K562 (cell line): ENCODE results near the gene MRPS6. TPM values are rescaled to one million over a fixed set of nuclear protein-coding genes. Genes with fewer than 3 reads are reported as not detected.
A peak's percentile ranks its signal among the peaks of the same experiment; 100 is the strongest.

Experiments used
- ATAC-seq: fragments of 200-7000 bp; cut with Tn5 transposase; 3 replicates; pipeline ENCODE4 v1.9.1; 2020; ENCODE audit warnings: moderate library complexity
- BruUV-seq: library from RNA; stranded (reverse); fragments of 400-500 nt; replicated peaks from 2 replicates; lab custom pipeline; 2021; lab: Mats Ljungman, UMichigan
- CTCF ChIA-PET: fragments of 300-600 bp; formaldehyde crosslinking; extraction: SDS; loops from one replicate; lab custom pipeline; 2021; ENCODE audit warnings: low intra/inter-chr PET ratio; lab: Yijun Ruan, JAX
- POLR2A ChIA-PET: fragments of 300-600, 350-650 bp; sonication (Branson Sonifier 250); formaldehyde crosslinking; extraction: SDS; loops from one replicate; lab custom pipeline; 2021; ENCODE audit warnings: antibody characterized with exemption, inconsistent platforms; lab: Yijun Ruan, JAX
- DNase-seq, 4 experiments: peaks; one replicate each; pipeline versions ENCODE4 v3.0.0 to v3.0.0-alpha.2; 2011 to 2018; ENCODE audit warnings: low spot score in 3 of 4, mixed read lengths in 3 of 4; ENCODE audit errors: extremely low read depth in 1 of 4
- FAIRE-seq: peaks from 2 replicates; lab custom pipeline; 2011; peaks lifted over from hg19 to GRCh38; lab: Jason Lieb, UNC
- H2AFZ ChIP-seq: 2 replicates; pipeline ENCODE4 v1.6.0; 2011; ENCODE audit warnings: low read depth, low read length, control low read depth, inconsistent platforms
- H3K27ac ChIP-seq: fragments of 200-600 bp; 3 replicates; pipeline ENCODE4 v1.8.0; 2011; ENCODE audit warnings: low read depth, mild to moderate bottlenecking, control low read depth, inconsistent platforms, low read length, moderate library complexity, mixed read lengths; ENCODE audit errors: extremely low read depth
- H3K27me3 ChIP-seq, 2 experiments: fragments of 300-600 bp in 1 of 2; 2 replicates in 1 of 2; 3 replicates in 1 of 2; pipeline versions ENCODE4 v1.6.0 to v1.8.0; 2011; ENCODE audit warnings: inconsistent platforms in 2 of 2, low read length in 2 of 2, mild to moderate bottlenecking in 1 of 2, mixed read lengths in 1 of 2, moderate library complexity in 1 of 2; ENCODE audit not compliant: control insufficient read depth in 2 of 2, insufficient read depth in 2 of 2
- H3K36me3 ChIP-seq: fragments of 300-600 bp; 3 replicates; pipeline ENCODE4 v1.8.0; 2011; ENCODE audit warnings: mild to moderate bottlenecking, low read length, inconsistent platforms; ENCODE audit not compliant: control insufficient read depth, insufficient read depth
- H3K4me1 ChIP-seq, 2 experiments: fragments of 200-600 bp in 1 of 2; replicated peaks in 1 of 2; 2 replicates in 1 of 2; 3 replicates in 1 of 2; pipeline versions ENCODE4 v1.5.1 to v1.8.0; 2011; ENCODE audit warnings: inconsistent platforms in 2 of 2, low read length in 2 of 2, mild to moderate bottlenecking in 1 of 2, mixed read lengths in 1 of 2, moderate library complexity in 1 of 2; ENCODE audit not compliant: control insufficient read depth in 2 of 2, insufficient read depth in 2 of 2
- H3K4me2 ChIP-seq: 2 replicates; pipeline ENCODE4 v1.6.1; 2011; ENCODE audit warnings: low read length, control low read depth, inconsistent platforms, mixed read lengths; ENCODE audit not compliant: insufficient read depth
- H3K4me3 ChIP-seq: fragments of 200-600 bp; sonication (generic), shearing (Covaris generic); 2 replicates; pipeline ENCODE4 v1.5.1; 2016; ENCODE audit warnings: control low read depth, inconsistent platforms
- H3K79me2 ChIP-seq: fragments of 200-600 bp; 3 replicates; pipeline ENCODE4 v1.8.0; 2011; ENCODE audit warnings: low read length, inconsistent platforms; ENCODE audit not compliant: control insufficient read depth, insufficient read depth
- H3K9ac ChIP-seq, 2 experiments: 2 replicates each; pipeline versions ENCODE4 v1.6.0 to v1.6.1; 2011; ENCODE audit warnings: low read depth in 2 of 2, low read length in 2 of 2, control low read depth in 1 of 2, inconsistent platforms in 1 of 2, mild to moderate bottlenecking in 1 of 2, mixed read lengths in 1 of 2; ENCODE audit not compliant: insufficient read depth in 1 of 2
- H3K9me1 ChIP-seq: one replicate; pipeline ENCODE4 v1.6.0; 2011; ENCODE audit warnings: inconsistent platforms, mild to moderate bottlenecking, low read length, moderate library complexity; ENCODE audit not compliant: control insufficient read depth, insufficient read depth
- H3K9me3 ChIP-seq: replicated peaks from 2 replicates; pipeline ENCODE4 v1.5.1; 2011; ENCODE audit warnings: low read depth, low read length, inconsistent platforms; ENCODE audit not compliant: control insufficient read depth, insufficient read depth
- H4K20me1 ChIP-seq: replicated peaks from 2 replicates; pipeline ENCODE4 v1.6.1; 2011; ENCODE audit warnings: low read length, inconsistent platforms, mixed read lengths; ENCODE audit not compliant: control insufficient read depth, insufficient read depth
- CHCHD3 ChIP-seq: fragments of 250-450 bp; sonication (Bioruptor Pico); IDR thresholded peaks from 2 replicates; pipeline ENCODE4 v2.1.2; 2022; ENCODE audit warnings: mild to moderate bottlenecking
- WGBS: fragments of 100-300 bp; shearing (Covaris generic); methylation state at CpG from one replicate; pipeline ENCODE4 v1.1.6; 2016; ENCODE audit warnings: low coverage, mixed read lengths; ENCODE audit not compliant: insufficient coverage; ENCODE audit errors: missing lambda C conversion rate; 5-methylcytosine and 5-hydroxymethylcytosine counted together
- in situ Hi-C: fragments of 300-500 bp; cut with MboI; formaldehyde crosslinking; loops from 4 replicates; pipeline ENCODE4 v1.15.0; 2018; ENCODE audit warnings: inconsistent platforms, mixed read lengths
- intact Hi-C: fragments of 100-400 bp; cut with micrococcal nuclease; formaldehyde crosslinking; loops from 2 replicates; pipeline ENCODE4 v1.14.2; 2022
- polyA plus RNA-seq, 8 experiments: library from polyadenylated mRNA; depleted of rRNA in 4 of 8; stranded (reverse) in 5 of 8; unstranded in 3 of 8; fragments of >200 nt; fragmentation: Nextera tagmentation in 2 of 8; fragmentation: Illumina TruSeq in 1 of 8; extraction: Ambion mirVana in 2 of 8; extraction: Trizol in 1 of 8; gene quantifications; 2 replicates each; pipeline versions ENCODE4 v1.2.1 to v1.2.3, GENCODE V29; 2011 to 2014; ENCODE audit warnings: inconsistent platforms in 1 of 8, missing spikeins in 1 of 8
- total RNA-seq, 7 experiments: library from RNA; depleted of rRNA in 6 of 7; stranded (reverse); fragments of >200 nt in 6 of 7; fragmentation: Illumina TruSeq in 2 of 7; extraction: Trizol in 2 of 7; gene quantifications; 2 replicates each; pipeline versions ENCODE4 v1.2.1 to v1.2.3, GENCODE V29; 2011 to 2021; ENCODE audit warnings: low replicate concordance in 1 of 7
- TF ChIP-seq, protein P1 (sequence below), 3 experiments: IDR thresholded peaks in 2 of 3; conservative IDR thresholded peaks in 1 of 3; 2 replicates each; pipeline ENCODE4 v1.5.1; 2011 to 2012; ENCODE audit warnings: low read length in 3 of 3, mild to moderate bottlenecking in 3 of 3, control low read depth in 2 of 3, improper control_type of control experiment in 1 of 3, inconsistent platforms in 1 of 3, low read depth in 1 of 3, mixed read lengths in 1 of 3, moderate library complexity in 1 of 3; ENCODE audit not compliant: insufficient read depth in 2 of 3

The MRPS6 gene
- total and polyA plus RNA-seq, 9 of the 15 experiments (the other 6 are each of a cell fraction or from before 2014, with no cell fraction given): 26.1 to 72.0 (median 39.3) TPM

DNA sequence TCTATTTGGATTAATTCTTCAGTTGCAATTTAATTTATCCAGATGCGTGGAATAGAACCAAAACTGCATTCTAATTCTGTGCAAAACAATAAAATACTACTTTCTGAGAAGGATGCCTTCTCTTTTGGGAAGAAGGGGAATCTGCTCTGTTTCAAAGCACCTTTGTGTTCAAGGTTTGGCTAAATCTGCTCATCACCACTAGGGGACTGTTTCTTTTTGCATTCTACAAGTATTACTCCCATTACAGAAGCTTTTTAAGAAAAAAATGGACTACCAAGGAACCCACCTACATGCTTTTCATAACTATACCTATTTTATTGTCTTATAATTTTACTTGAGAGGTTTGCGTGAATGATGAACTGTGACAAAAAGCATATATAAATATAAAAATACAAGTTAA lies 18.2 kb downstream of the MRPS6 start:
- BruUV-seq: no TSS peak
- Histone ChIP-seq H3K9me1 (no peaks in the 10 kb centered on the region), H3K9me3 (no peaks in the 10 kb centered on the region), H3K36me3 (peaks cover 42% of the 10 kb centered on the region), H3K27me3 (no peaks in the 10 kb centered on the region), H3K4me1 (peaks cover 4 to 25% of the 10 kb centered on the region in 2 experiments; a peak in 3 of 5 replicates), H3K4me3 (no peak overlapping the region), H3K4me2 (no peak overlapping the region), H3K79me2 (peaks cover 95% of the 10 kb centered on the region), H3K9ac (no peak overlapping the region), H3K27ac (no peak overlapping the region), H2AFZ (no peak overlapping the region), H4K20me1 (peaks cover 13% of the 10 kb centered on the region)
- CTCF ChIA-PET: interaction anchor here (0.5 kb wide), 1 partner anchor 112 kb away, joined by 5 read pairs; no protein-coding TSS in a partner anchor
- ATAC-seq (no peak), DNase-seq (peak in 2 of 4 experiments; percentile 34 to 39)
- POLR2A ChIA-PET: interaction anchor here (1.1 to 3.0 kb wide), 6 partner anchors 9 to 167 kb away, joined by 3 to 14 read pairs (median 8); no protein-coding TSS in a partner anchor
- intact Hi-C loops: no loop called here
- in situ Hi-C loops: no loop called here
- 98% methylated on average over 2 of the region's 2 CpGs for WGBS
- TF ChIP-seq, protein P1, sequence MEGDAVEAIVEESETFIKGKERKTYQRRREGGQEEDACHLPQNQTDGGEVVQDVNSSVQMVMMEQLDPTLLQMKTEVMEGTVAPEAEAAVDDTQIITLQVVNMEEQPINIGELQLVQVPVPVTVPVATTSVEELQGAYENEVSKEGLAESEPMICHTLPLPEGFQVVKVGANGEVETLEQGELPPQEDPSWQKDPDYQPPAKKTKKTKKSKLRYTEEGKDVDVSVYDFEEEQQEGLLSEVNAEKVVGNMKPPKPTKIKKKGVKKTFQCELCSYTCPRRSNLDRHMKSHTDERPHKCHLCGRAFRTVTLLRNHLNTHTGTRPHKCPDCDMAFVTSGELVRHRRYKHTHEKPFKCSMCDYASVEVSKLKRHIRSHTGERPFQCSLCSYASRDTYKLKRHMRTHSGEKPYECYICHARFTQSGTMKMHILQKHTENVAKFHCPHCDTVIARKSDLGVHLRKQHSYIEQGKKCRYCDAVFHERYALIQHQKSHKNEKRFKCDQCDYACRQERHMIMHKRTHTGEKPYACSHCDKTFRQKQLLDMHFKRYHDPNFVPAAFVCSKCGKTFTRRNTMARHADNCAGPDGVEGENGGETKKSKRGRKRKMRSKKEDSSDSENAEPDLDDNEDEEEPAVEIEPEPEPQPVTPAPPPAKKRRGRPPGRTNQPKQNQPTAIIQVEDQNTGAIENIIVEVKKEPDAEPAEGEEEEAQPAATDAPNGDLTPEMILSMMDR (IDR thresholded peaks at IDR 0.05 in 2 of 3, conservative IDR thresholded peaks at IDR 0.05 in 1 of 3; ENCODE audit: insufficient read depth in 2 of 3, low read depth in 1 of 3, low read length in 3 of 3): peak; percentile 8 to 37 (median 34); a peak in 3 of 6 replicates
- no peak for TF ChIP-seq CHCHD3
- TF ChIP-seq, all 486 proteins: peak for 1
- no peak for FAIRE-seq
